Activated T-cell treated with anti-CD3 and anti-CD28 coated beads for 48 hours (primary cell): ENCODE data around the gene CCL21.
A peak's percentile ranks its signal among the peaks of the same experiment; 100 is the strongest.

Source experiments
- DNase-seq: peaks from one replicate; pipeline ENCODE4 v3.0.0-alpha.2; 2020; ENCODE audit warnings: low read depth

CCL21 gene

GRCh38 chr9:34707130-34707529 is 2.8 kb downstream of the CCL21 start:
- DNase-seq = no peak

- peak; percentile 76 for DNase-seq
Measured at GRCh38 chr9:34701769-34702736, 7.9 kb downstream of the CCL21 start.

GRCh38 chr9:34701023-34701768 is 8.7 kb downstream of the CCL21 start:
- DNase-seq = peak; percentile 80

GRCh38 chr9:34694811-34695210 is 15.1 kb downstream of the CCL21 start:
- no peak for DNase-seq

GRCh38 chr9:34693560-34693959 is 16.4 kb downstream of the CCL21 start:
- DNase-seq = no peak

GRCh38 chr9:34691936-34692315 is 18.0 kb downstream of the CCL21 start:
- no peak for DNase-seq

GRCh38 chr9:34690983-34691935 is 18.7 kb downstream of the CCL21 start, which contains the start of gene CCL19:
TSS of gene CCL19 (minus strand) at chr9:34691276. CDS start at chr9:34691139, 137 bp downstream.
- no peak for DNase-seq

- no peak for DNase-seq
Measured at GRCh38 chr9:34689512-34689911, 20.4 kb downstream of the CCL21 start.

GRCh38 chr9:34689116-34689470 is 20.8 kb downstream of the CCL21 start:
- no peak for DNase-seq

GRCh38 chr9:34688329-34689115 is 21.4 kb downstream of the CCL21 start:
- DNase-seq = no peak

GRCh38 chr9:34687276-34688030 is 22.5 kb downstream of the CCL21 start:
- no peak for DNase-seq

- no peak for DNase-seq
Measured at GRCh38 chr9:34686732-34687131, 23.2 kb downstream of the CCL21 start.

- no peak for DNase-seq
Measured at GRCh38 chr9:34686231-34686630, 23.7 kb downstream of the CCL21 start.

- DNase-seq = no peak
Measured at GRCh38 chr9:34685591-34685990, 24.3 kb downstream of the CCL21 start.

GRCh38 chr9:34684816-34685215 is 25.1 kb downstream of the CCL21 start:
- DNase-seq = no peak

GRCh38 chr9:34684145-34684544 is 25.8 kb downstream of the CCL21 start:
- peak; percentile 16 for DNase-seq

GRCh38 chr9:34675869-34676268 is 34.1 kb downstream of the CCL21 start:
- DNase-seq = no peak

- peak; percentile 61 for DNase-seq
Measured at GRCh38 chr9:34675048-34675714, 34.8 kb downstream of the CCL21 start.

- no peak for DNase-seq
Measured at GRCh38 chr9:34674440-34674839, 35.5 kb downstream of the CCL21 start.

GRCh38 chr9:34671307-34671706 is 38.6 kb downstream of the CCL21 start:
- DNase-seq = no peak
